MM.1S (cell line): Measurements from ENCODE around the gene DPY19L1.
"Not testable (repeated sequence)": the region's sequence is repeated elsewhere in the genome, so short reads cannot be mapped to it uniquely, and the experiment has no call there.

ENCODE experiments used
- DNase-seq: peaks from one replicate; pipeline ENCODE4 v3.0.0-alpha.2; 2015
- H2AFZ ChIP-seq: fragments of 300-600 bp; sonication (generic); 2 replicates; pipeline ENCODE4 v1.6.0; 2016; ENCODE audit warnings: antibody characterized with exemption, low read length
- H3F3A ChIP-seq: fragments of 300-600 bp; sonication (generic); 2 replicates; pipeline ENCODE4 v1.6.1; 2016; ENCODE audit warnings: mild to moderate bottlenecking, antibody characterized with exemption, low read length, moderate library complexity, mixed read lengths; ENCODE audit not compliant: insufficient read depth
- H3K27ac ChIP-seq: fragments of 300-600 bp; sonication (generic); 2 replicates; pipeline ENCODE4 v1.5.1; 2016; ENCODE audit warnings: mild to moderate bottlenecking, low read length
- H3K27me3 ChIP-seq: fragments of 300-600 bp; sonication (generic); replicated peaks from 2 replicates; pipeline ENCODE4 v1.6.0; 2016; ENCODE audit warnings: low read length; ENCODE audit not compliant: insufficient read depth
- H3K36me3 ChIP-seq: fragments of 300-600 bp; sonication (generic); replicated peaks from 2 replicates; pipeline ENCODE4 v1.6.1; 2016; ENCODE audit warnings: mild to moderate bottlenecking, low read length, mixed read lengths; ENCODE audit not compliant: insufficient read depth
- H3K4me1 ChIP-seq: fragments of 300-600 bp; sonication (generic); 2 replicates; pipeline ENCODE4 v1.6.1; 2016; ENCODE audit warnings: low read length, mixed read lengths
- H3K4me2 ChIP-seq: fragments of 300-600 bp; sonication (generic); 2 replicates; pipeline ENCODE4 v1.6.0; 2016; ENCODE audit warnings: low read depth, low read length
- H3K4me3 ChIP-seq: fragments of 300-600 bp; sonication (generic); 2 replicates; pipeline ENCODE4 v1.5.1; 2016; ENCODE audit warnings: low read length, mixed read lengths
- H3K79me2 ChIP-seq: fragments of 300-600 bp; sonication (generic); 2 replicates; pipeline ENCODE4 v1.6.1; 2016; ENCODE audit warnings: mixed run types, low read length, mixed read lengths
- H3K9ac ChIP-seq: fragments of 300-600 bp; sonication (generic); 2 replicates; pipeline ENCODE4 v1.6.1; 2016; ENCODE audit warnings: low read length, mixed read lengths
- H3K9me2 ChIP-seq: fragments of 300-600 bp; sonication (generic); replicated peaks from 2 replicates; pipeline ENCODE4 v1.6.1; 2016; ENCODE audit warnings: mild to moderate bottlenecking, low read length, mixed read lengths; ENCODE audit not compliant: insufficient read depth
- H3K9me3 ChIP-seq: fragments of 300-600 bp; sonication (generic); replicated peaks from 2 replicates; pipeline ENCODE4 v1.6.1; 2016; ENCODE audit warnings: mild to moderate bottlenecking, low read length, mixed read lengths; ENCODE audit not compliant: insufficient read depth
- H4K20me1 ChIP-seq: fragments of 300-600 bp; sonication (generic); 2 replicates; pipeline ENCODE4 v1.6.1; 2016; ENCODE audit warnings: mild to moderate bottlenecking, low read length, moderate library complexity, mixed read lengths; ENCODE audit not compliant: insufficient read depth
- EZH2 ChIP-seq: fragments of 300-600 bp; sonication (generic); optimal IDR thresholded peaks from 2 replicates; pipeline ENCODE3; 2017; ENCODE audit warnings: low read depth, mild to moderate bottlenecking, antibody characterized with exemption, low read length, mixed read lengths
- EZH2phosphoT487 ChIP-seq: fragments of 300-600 bp; sonication (generic); IDR thresholded peaks from 2 replicates; pipeline ENCODE4 v1.6.1; 2018; ENCODE audit warnings: antibody characterized with exemption, low read length
- TF ChIP-seq, protein P1 (sequence below): fragments of 300-600 bp; sonication (generic); IDR thresholded peaks from 2 replicates; pipeline ENCODE4 v1.5.1; 2016; ENCODE audit warnings: antibody characterized with exemption, low read length, mixed read lengths

Gene DPY19L1

DNA sequence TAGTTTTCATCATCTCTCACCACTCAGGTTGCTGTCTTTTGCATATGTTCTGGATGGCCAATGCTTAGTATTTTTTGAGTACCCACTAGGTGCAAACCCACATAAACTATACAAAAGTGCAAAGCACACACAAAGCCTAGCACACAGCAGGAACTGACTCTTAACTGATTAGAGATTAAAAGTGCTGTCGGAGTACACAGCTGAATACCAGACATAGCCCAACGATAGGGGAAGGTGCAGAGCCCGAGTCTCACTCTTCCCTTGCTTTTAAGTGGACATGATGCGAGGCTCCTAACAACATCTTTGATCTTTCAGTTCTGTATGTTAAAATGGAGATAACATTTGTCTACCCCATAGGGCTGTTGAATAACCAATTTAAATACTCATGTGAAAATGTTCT is 90.8 kb downstream of the DPY19L1 start:
- no peak overlapping the region for H3K9ac ChIP-seq
- H3K27ac ChIP-seq, result no peak overlapping the region
- no peak overlapping the region for H3K4me3 ChIP-seq
- no peaks in the 10 kb centered on the region for H3K4me1 ChIP-seq
- no peaks in the 10 kb centered on the region for H3K79me2 ChIP-seq
- no peaks in the 10 kb centered on the region for H3K27me3 ChIP-seq
- H3F3A ChIP-seq, result no peaks in the 10 kb centered on the region
- H2AFZ ChIP-seq, result no peak overlapping the region
- TF ChIP-seq, protein P1, sequence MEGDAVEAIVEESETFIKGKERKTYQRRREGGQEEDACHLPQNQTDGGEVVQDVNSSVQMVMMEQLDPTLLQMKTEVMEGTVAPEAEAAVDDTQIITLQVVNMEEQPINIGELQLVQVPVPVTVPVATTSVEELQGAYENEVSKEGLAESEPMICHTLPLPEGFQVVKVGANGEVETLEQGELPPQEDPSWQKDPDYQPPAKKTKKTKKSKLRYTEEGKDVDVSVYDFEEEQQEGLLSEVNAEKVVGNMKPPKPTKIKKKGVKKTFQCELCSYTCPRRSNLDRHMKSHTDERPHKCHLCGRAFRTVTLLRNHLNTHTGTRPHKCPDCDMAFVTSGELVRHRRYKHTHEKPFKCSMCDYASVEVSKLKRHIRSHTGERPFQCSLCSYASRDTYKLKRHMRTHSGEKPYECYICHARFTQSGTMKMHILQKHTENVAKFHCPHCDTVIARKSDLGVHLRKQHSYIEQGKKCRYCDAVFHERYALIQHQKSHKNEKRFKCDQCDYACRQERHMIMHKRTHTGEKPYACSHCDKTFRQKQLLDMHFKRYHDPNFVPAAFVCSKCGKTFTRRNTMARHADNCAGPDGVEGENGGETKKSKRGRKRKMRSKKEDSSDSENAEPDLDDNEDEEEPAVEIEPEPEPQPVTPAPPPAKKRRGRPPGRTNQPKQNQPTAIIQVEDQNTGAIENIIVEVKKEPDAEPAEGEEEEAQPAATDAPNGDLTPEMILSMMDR, result no peak
- no peak for TF ChIP-seq EZH2
- TF ChIP-seq EZH2phosphoT487, result no peak
- no peak for DNase-seq
- H3K4me2 ChIP-seq, result no peak overlapping the region
- no peaks in the 10 kb centered on the region for H4K20me1 ChIP-seq
- H3K9me3 ChIP-seq, result no peaks in the 10 kb centered on the region
- no peaks in the 10 kb centered on the region for H3K36me3 ChIP-seq
- H3K9me2 ChIP-seq, result no peaks in the 10 kb centered on the region

DNA sequence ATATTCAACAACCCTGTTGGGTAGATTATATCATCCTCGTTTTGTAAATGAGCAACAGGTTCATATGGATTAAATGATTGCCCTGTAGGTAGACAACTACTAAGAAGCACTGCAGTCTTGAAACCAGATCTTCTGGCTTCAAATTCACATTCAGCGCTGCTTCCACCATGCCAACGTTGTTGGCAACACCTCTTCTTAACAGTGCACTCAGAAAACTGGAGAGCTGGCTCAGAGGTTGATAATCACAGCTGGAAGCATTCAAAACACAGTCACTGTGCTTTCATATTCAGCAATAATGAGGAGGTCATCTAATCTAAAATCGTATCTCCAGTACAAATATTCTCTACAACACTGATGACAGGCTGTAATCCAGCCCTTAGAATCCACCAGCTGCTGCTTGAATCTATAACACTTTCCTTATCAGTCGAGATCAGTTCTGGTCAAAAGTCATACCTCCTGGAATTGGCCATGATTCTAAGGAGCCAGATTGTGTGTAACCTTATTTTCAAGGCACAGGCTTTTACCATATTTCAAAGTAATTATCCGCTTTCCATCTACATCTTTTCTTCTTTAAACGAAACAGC is 91.3 kb downstream of the DPY19L1 start:
- H3K4me1 ChIP-seq, H3K79me2 ChIP-seq, H3K4me3 ChIP-seq, H2AFZ ChIP-seq, DNase-seq, H3K27ac ChIP-seq, H3K9ac ChIP-seq, H3K27me3 ChIP-seq, H3F3A ChIP-seq, H3K9me2 ChIP-seq, H3K36me3 ChIP-seq, H3K4me2 ChIP-seq, H4K20me1 ChIP-seq, H3K9me3 ChIP-seq: not testable (repeated sequence)

DNA sequence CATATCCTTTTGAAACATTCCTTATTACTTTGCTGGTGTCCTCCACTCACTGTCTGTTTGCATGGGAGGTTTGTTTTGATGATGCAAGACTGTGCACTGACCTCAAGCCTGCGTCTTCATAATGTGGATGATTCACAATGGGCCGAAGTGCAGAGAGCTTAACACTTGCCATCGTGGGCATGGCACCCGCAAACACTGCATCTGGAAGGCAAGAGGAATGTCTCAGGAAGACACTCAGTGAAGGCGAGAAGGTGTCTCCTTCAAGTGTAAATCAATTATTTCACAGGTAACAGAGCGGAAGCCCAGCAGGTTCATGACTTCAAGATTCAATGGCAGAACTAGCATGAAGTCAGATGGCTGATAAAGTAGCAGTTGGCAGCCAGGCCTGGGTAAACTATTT is 98.1 kb downstream of the DPY19L1 start:
- H3K27ac ChIP-seq, result no peak overlapping the region
- no peaks in the 10 kb centered on the region; the same call in 1 of the 2 replicates for H3K36me3 ChIP-seq
- no peak overlapping the region for H2AFZ ChIP-seq
- H3K4me2 ChIP-seq, result no peak overlapping the region
- H3F3A ChIP-seq, result no peaks in the 10 kb centered on the region
- no peaks in the 10 kb centered on the region for H4K20me1 ChIP-seq
- no peak overlapping the region for H3K9ac ChIP-seq
- no peaks in the 10 kb centered on the region for H3K9me2 ChIP-seq
- no peaks in the 10 kb centered on the region for H3K27me3 ChIP-seq
- H3K4me1 ChIP-seq, result no peaks in the 10 kb centered on the region
- DNase-seq, result no peak
- TF ChIP-seq, protein P1, result no peak
- TF ChIP-seq EZH2phosphoT487, result no peak
- no peak for TF ChIP-seq EZH2
- no peaks in the 10 kb centered on the region for H3K79me2 ChIP-seq
- no peak overlapping the region for H3K4me3 ChIP-seq
- H3K9me3 ChIP-seq, result no peaks in the 10 kb centered on the region

DNA sequence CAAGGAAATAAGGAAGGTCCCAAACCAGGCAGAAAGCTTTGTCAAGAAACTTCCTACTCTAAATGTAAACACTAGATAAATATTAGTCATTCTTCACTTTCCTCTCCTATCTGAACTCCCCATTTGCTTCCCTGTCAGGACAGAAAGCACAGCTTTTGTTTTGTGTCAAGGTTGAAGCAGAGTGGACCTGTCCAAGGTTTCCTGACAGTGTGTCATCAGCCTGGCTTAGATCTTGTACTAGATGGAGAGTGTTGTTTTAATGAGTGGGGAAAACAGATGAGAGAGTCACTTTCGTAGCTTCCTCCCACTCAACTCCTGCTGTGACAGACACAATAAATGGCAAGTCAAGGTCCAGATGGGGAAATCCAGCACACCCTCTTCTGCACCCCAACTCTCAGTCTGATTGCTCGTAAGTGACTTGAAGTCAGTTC is 101.5 kb downstream of the DPY19L1 start:
- H3K9me3 ChIP-seq, H3K9me2 ChIP-seq, H3K4me3 ChIP-seq, H3K36me3 ChIP-seq, H3K27me3 ChIP-seq, H3K4me1 ChIP-seq, H3K79me2 ChIP-seq, H2AFZ ChIP-seq, H4K20me1 ChIP-seq, H3F3A ChIP-seq, H3K9ac ChIP-seq, H3K4me2 ChIP-seq, H3K27ac ChIP-seq, DNase-seq: not testable (repeated sequence)
